ENCODE measurements around the gene BNC2. TPM values are rescaled to one million over a fixed set of nuclear protein-coding genes. Genes with fewer than 3 reads are reported as not detected.

BNC2 gene
- total RNA-seq, 2 experiments from 2014 or later = not detected

DNA sequence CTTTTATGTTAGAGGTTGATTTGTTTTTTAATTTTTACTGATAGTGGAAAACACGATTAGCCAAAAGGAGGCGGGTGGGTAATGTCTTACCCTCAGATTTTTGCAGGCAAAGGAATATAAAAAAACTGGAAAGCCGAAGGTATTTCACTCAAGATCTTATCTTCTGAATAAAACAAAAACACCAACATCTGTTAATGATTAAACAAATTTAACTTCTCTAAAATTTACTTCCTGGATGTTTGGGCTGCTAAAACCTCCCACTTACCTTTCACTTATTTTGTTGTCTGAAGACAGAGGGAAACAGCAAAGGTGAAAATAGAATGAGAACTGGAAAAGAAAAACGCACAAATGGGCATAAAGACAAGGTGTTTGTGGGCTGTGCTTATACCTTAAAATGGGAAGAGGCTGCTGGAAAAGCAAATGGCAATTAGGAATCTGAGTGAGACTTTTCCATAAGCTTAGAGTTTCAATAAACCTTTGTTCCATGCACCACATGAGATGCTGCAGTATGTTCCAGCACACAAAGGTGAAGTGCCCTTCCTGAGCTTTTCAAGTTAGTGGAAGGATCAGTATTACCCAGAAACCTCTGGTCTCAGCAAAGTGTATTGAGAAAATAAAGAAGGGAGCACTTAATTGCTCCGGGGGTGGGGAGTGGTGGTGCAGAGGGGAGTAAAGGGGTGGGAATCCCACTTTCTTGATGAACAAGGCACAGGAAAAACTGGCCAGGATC lies 298.3 kb downstream of the BNC2 start:
- Histone ChIP-seq H3K36me3 (ENCODE audit: insufficient read depth, low read length) (no peaks in the 10 kb centered on the region), H3K4me3 (ENCODE audit: low read length) (no peak overlapping the region), H3K27ac (ENCODE audit: low read depth in 1 of 2, low read length in 2 of 2) (no peak overlapping the region), H3K27me3 (ENCODE audit: control insufficient read depth in 1 of 2, insufficient read depth in 2 of 2, low read length in 2 of 2) (no peaks in the 10 kb centered on the region), H3K9me3 (ENCODE audit: control insufficient read depth in 1 of 2, insufficient read depth in 1 of 2, low read length in 2 of 2) (no peaks in the 10 kb centered on the region), H3K4me1 (ENCODE audit: insufficient read depth, low read length) (no peaks in the 10 kb centered on the region)
- H3K4me1 Mint-ChIP-seq (ENCODE audit: low read depth) = no peaks in the 10 kb centered on the region
- H3K4me3 Mint-ChIP-seq = no peak overlapping the region
- intact Hi-C loops (cut with DNase I, micrococcal nuclease) = no loop called here
- H3K27ac Mint-ChIP-seq = no peak overlapping the region
- TF ChIP-seq, protein P1, sequence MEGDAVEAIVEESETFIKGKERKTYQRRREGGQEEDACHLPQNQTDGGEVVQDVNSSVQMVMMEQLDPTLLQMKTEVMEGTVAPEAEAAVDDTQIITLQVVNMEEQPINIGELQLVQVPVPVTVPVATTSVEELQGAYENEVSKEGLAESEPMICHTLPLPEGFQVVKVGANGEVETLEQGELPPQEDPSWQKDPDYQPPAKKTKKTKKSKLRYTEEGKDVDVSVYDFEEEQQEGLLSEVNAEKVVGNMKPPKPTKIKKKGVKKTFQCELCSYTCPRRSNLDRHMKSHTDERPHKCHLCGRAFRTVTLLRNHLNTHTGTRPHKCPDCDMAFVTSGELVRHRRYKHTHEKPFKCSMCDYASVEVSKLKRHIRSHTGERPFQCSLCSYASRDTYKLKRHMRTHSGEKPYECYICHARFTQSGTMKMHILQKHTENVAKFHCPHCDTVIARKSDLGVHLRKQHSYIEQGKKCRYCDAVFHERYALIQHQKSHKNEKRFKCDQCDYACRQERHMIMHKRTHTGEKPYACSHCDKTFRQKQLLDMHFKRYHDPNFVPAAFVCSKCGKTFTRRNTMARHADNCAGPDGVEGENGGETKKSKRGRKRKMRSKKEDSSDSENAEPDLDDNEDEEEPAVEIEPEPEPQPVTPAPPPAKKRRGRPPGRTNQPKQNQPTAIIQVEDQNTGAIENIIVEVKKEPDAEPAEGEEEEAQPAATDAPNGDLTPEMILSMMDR (IDR thresholded peaks at IDR 0.05) = no peak
- ATAC-seq (ENCODE audit: poor library complexity) = no peak
- DNase-seq = no peak
- POLR2A ChIA-PET = no interaction called here
- H3K27me3 Mint-ChIP-seq = no peaks in the 10 kb centered on the region
- no peaks in the 10 kb centered on the region for H3K36me3 Mint-ChIP-seq (ENCODE audit: low read depth)
- no peaks in the 10 kb centered on the region for H3K9me3 Mint-ChIP-seq
- CTCF ChIA-PET = no interaction called here

DNA sequence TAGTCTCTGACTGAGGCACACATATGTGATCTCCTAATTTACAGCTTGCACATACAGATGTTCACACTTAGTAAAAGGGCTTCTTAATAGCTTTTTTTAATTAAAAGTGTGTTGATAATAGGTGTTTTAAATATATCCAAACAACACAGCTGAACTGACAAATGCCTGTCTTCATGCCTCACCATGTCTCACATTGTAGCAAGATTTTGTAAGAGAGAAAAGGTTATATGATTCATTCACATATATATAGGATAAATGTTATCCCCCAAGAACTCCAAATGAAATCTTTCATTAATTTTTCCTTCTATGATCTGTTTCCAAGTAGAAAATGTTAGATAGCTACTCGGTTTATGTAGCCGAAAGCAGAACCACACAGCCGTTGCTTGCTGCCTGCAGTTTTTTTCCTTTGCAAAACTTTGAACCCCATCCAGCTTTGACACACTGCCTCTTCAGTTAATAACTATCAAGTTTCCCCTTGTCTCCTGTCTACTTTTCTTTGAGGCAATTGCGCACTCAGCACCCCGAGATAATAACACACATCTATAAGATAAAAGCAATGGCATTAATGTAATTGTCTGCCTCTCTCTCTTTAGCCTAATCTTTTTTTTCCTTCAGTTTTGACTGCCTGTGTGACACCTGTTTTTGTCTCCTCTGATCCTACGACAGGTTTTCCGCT lies 299.2 kb downstream of the BNC2 start:
- Mint-ChIP-seq H3K27me3 (no peaks in the 10 kb centered on the region), H3K9me3 (no peaks in the 10 kb centered on the region), H3K27ac (no peak overlapping the region), H3K36me3 (ENCODE audit: low read depth) (no peaks in the 10 kb centered on the region), H3K4me1 (ENCODE audit: low read depth) (no peaks in the 10 kb centered on the region), H3K4me3 (no peak overlapping the region)
- Histone ChIP-seq H3K9me3 (ENCODE audit: control insufficient read depth in 1 of 2, insufficient read depth in 1 of 2, low read length in 2 of 2) (no peaks in the 10 kb centered on the region), H3K27ac (ENCODE audit: low read depth in 1 of 2, low read length in 2 of 2) (no peak overlapping the region), H3K27me3 (ENCODE audit: control insufficient read depth in 1 of 2, insufficient read depth in 2 of 2, low read length in 2 of 2) (no peaks in the 10 kb centered on the region), H3K36me3 (ENCODE audit: insufficient read depth, low read length) (no peaks in the 10 kb centered on the region), H3K4me3 (ENCODE audit: low read length) (no peak overlapping the region), H3K4me1 (ENCODE audit: insufficient read depth, low read length) (no peaks in the 10 kb centered on the region)
- DNase-seq (no peak), ATAC-seq (ENCODE audit: poor library complexity) (no peak)
- intact Hi-C loops (cut with DNase I, micrococcal nuclease) = no loop called here
- ChIA-PET CTCF (no interaction called here), POLR2A (no interaction called here)
- TF ChIP-seq, protein P1 (IDR thresholded peaks at IDR 0.05) = no peak

GRCh38 chr9:16563446-16563845 lies 307.0 kb downstream of the BNC2 start:
- ATAC-seq (ENCODE audit: poor library complexity) = no peak
- TF ChIP-seq, protein P1 (IDR thresholded peaks at IDR 0.05) = no peak
- Histone ChIP-seq H3K4me1 (ENCODE audit: insufficient read depth, low read length) (no peaks in the 10 kb centered on the region), H3K27ac (ENCODE audit: low read depth in 1 of 2, low read length in 2 of 2) (no peak overlapping the region), H3K27me3 (ENCODE audit: control insufficient read depth in 1 of 2, insufficient read depth in 2 of 2, low read length in 2 of 2) (no peaks in the 10 kb centered on the region), H3K36me3 (ENCODE audit: insufficient read depth, low read length) (no peaks in the 10 kb centered on the region), H3K9me3 (ENCODE audit: control insufficient read depth in 1 of 2, insufficient read depth in 1 of 2, low read length in 2 of 2) (peaks cover 0 to 3% of the 10 kb centered on the region in 2 experiments), H3K4me3 (ENCODE audit: low read length) (no peak overlapping the region)
- H3K27me3 Mint-ChIP-seq = no peaks in the 10 kb centered on the region
- no peak for DNase-seq
- H3K27ac Mint-ChIP-seq = no peak overlapping the region
- H3K4me1 Mint-ChIP-seq (ENCODE audit: low read depth) = no peaks in the 10 kb centered on the region
- H3K4me3 Mint-ChIP-seq = no peak overlapping the region
- intact Hi-C loops (cut with DNase I, micrococcal nuclease) = no loop called here
- ChIA-PET POLR2A (no interaction called here), CTCF (no interaction called here)
- H3K9me3 Mint-ChIP-seq = no peaks in the 10 kb centered on the region
- no peaks in the 10 kb centered on the region for H3K36me3 Mint-ChIP-seq (ENCODE audit: low read depth)
